ENCODE measurements around the gene KLF8.

DNA sequence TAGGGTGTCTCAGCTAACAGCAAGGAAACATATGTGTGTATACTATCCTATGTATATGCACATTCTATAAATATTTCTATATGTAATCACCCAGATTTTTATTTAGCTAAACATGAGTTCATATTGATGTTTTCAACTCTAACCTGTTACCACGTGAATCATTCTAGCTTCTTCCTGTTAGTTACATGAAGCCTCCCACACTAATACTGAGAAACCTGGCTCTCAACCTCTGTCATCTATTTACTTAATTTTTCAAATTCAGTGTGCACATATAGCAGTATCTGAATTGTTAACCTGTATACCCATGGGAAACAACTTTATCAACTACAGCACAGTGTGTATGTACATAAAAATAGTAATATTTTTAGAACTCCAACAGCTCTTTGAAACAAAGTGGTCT, 57.3 kb downstream of the KLF8 start:
- TF ChIP-seq, protein P1, sequence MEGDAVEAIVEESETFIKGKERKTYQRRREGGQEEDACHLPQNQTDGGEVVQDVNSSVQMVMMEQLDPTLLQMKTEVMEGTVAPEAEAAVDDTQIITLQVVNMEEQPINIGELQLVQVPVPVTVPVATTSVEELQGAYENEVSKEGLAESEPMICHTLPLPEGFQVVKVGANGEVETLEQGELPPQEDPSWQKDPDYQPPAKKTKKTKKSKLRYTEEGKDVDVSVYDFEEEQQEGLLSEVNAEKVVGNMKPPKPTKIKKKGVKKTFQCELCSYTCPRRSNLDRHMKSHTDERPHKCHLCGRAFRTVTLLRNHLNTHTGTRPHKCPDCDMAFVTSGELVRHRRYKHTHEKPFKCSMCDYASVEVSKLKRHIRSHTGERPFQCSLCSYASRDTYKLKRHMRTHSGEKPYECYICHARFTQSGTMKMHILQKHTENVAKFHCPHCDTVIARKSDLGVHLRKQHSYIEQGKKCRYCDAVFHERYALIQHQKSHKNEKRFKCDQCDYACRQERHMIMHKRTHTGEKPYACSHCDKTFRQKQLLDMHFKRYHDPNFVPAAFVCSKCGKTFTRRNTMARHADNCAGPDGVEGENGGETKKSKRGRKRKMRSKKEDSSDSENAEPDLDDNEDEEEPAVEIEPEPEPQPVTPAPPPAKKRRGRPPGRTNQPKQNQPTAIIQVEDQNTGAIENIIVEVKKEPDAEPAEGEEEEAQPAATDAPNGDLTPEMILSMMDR (IDR thresholded peaks at IDR 0.05) = no peak
- TF ChIP-seq POLR2A (IDR thresholded peaks at IDR 0.05) = no peak
